ENCODE data around the gene HEMK1.

HEMK1 gene

GRCh38 chr3:50545781-50546180 is 23.5 kb upstream of the HEMK1 start:
- DNase-seq = no peak

- no peak for DNase-seq
Observed at GRCh38 chr3:50549226-50549625, 20.1 kb upstream of the HEMK1 start.

DNA sequence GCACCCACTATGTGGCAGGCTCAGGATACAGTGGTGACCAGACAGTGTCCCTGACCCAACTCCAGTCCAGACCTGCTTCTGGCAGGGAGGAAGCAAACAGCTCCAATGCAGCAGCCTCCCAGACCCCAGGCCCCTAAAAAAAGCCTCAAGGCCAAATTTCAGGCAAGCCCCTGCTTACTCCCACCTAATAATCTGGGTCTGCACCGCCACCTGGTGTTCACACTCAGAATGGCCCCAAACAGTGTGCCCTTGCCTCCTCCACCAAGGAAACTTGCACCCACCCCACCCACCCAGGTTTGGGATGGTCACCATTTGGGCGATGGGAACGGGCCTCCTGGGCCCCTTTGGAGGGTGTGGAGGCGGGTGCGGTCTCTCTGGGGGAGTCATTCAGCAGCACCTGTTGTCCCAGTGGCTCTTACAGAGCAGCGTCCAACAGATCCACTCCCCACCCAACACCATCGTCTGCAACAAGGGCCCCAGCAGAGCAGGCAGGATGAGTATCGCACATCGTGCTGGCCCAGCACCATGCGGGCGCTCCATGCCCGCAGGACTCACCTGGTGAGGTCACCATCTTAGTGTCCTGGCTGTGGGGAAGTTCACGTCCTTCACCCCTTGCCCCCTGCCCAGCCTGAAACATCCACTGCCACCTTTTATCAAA is 19.1 kb upstream of the HEMK1 start:
- DNase-seq = no peak

DNA sequence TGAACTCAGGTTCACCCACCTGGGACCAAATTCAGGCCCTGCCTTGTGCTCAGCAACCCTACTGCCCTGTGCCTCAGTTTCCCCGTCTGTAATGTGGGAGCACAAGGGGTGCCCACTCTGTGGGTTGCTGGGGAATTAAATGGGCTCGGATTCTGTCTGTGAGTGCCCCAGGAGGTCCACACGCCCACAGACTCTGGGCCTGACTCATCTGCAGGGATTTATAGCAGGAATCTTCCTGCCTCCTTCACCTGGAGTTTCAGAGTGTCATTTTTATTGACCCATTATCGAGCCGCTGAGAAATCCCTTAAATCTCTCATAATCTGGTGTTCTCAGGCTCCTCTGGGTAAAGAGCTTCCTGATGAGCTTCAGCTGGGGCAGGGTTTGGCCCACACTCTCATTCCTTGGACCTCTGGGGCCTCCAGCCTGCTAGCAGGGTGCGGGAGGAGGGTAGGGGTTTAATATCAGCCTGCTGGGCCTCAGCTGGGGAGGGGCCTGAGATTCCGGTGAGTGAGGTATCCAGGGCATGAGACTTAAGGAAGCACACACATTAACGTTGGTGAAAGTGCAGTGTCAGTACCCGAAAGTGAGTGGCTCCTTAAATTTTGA is 18.2 kb upstream of the HEMK1 start:
- no peak for DNase-seq

DNA sequence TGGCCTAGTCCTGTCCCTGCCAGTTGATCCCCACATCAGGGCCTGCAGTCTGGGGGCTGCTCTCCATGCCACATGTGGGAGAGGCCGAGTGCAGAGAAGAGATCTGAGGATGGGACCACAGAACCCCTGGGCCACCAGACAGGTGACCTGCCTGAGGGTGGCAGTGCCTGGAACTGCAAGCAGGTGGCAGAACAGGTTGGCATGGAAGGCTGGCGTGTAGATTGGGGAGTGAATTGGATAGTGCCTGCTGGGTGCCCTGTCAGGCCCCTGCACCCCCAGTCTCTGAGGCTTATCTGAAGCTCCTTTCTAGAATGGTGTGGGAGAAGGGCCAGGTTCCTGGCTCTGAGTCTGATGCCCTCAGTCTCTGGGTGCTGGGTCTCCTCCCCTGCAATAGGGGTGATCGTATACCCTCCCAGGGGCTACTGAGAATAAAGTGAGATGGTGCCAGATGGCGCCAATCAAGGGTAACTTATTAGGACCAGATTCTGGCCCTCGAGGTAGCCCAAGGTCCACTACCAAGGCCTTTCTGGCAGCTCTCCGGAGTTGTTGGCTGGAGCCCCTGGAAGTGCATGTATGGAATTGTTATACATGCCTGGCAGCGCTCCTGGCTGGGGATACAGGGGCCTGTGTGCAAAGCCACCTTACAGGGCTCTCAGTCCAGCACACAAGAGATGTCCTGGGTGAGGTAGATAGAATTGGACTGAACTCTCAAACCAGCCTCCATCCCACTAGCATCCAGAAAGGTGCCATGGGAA is 17.5 kb upstream of the HEMK1 start:
- DNase-seq = no peak

GRCh38 chr3:50552598-50552997 is 16.7 kb upstream of the HEMK1 start:
- no peak for DNase-seq

DNA sequence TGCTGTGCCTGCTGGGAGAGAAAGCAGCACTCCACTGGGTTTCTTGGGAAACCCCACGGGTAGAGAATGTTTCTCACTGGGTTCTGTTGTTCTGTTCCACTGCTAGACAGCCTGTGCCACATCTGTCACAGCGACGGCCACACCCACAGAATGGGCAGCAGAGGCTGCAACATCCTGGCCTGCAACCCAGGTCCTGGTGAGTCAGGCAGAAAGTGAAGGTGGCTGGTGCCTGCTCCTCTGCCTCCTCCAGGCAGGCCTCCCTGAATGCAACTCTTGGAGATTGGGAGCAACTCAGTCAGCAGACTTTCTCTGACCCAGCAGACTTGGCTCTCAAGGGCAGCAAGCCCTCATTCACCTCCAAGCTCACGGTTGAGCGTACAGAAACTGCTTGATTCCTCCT is 14.8 kb upstream of the HEMK1 start:
- no peak for DNase-seq

GRCh38 chr3:50557106-50557505 is 12.2 kb upstream of the HEMK1 start:
- no peak for DNase-seq

DNA sequence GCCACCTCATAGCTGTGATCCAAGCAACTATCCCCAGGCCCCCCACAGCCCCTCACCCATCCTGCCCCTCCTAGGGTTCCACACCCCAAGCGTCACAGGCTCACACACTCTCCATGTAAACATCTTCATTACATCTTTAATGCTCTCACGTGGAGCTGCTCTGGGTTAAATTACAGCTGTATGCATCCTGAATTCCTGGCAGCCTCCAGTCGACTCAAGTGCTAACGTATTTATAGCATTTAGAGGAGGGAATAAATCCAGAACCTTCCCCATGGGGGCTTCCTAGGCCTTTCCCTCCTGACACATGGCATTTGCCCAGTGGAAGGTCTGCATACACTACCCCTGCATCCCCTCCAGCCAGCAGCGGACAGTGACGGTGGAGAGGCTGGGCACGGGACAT is 11.4 kb upstream of the HEMK1 start:
- peak; percentile 10 for DNase-seq

DNA sequence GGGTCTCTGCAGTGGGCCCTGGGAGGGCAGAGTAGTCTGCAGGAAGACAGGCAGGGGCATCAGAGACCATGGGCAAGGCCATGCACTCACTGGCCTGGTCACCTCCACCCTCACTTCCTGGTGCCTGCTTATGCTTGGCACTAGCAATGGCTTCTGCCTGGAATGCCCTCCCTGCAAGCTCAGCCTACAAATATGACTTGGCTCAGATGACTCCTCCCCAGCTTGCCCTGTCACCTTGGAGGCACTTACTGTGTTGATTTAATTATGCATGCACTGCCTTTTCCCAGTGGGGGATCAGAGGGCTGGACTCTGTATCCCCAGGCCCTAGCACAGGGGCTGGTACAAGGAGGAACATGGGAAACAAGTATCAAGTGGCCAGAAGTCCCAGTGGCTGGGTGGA is 9.6 kb upstream of the HEMK1 start:
- DNase-seq = no peak

- no peak for DNase-seq
Observed at GRCh38 chr3:50562861-50563260, 6.5 kb upstream of the HEMK1 start.

- no peak for DNase-seq
Observed at GRCh38 chr3:50563867-50564266, 5.5 kb upstream of the HEMK1 start.

DNA sequence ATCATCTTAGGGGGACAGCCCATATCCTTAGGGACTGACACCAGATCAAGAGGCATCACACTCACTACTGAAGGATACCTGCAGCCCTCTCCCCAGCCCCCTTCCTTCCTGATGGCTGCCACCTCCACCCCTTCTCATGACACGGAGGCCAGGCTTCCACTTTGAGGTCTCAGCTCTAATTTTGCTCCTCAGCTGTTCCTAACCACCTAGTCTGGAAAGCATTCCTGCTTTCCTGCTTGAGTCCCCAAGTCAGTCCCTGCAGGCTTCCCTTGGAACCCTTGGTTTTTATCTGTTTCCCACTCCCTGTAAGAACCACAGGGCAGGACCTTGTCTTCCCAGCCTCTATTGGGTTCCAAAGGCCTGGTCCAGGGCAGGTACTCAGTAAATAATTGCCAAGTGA is 5.0 kb upstream of the HEMK1 start:
- no peak for DNase-seq

- DNase-seq = no peak
Observed at GRCh38 chr3:50567011-50567385, 2.3 kb upstream of the HEMK1 start.

GRCh38 chr3:50567386-50568167 is 1.7 kb upstream of the HEMK1 start, which contains the start of gene C3orf18:
C3orf18 (minus strand) TSS chr3:50567747; CDS start chr3:50565699, 2,048 bp downstream.
- DNase-seq = peak; percentile 61

- DNase-seq = no peak
Observed at GRCh38 chr3:50570508-50571279, 1.4 kb downstream of the HEMK1 start.

DNA sequence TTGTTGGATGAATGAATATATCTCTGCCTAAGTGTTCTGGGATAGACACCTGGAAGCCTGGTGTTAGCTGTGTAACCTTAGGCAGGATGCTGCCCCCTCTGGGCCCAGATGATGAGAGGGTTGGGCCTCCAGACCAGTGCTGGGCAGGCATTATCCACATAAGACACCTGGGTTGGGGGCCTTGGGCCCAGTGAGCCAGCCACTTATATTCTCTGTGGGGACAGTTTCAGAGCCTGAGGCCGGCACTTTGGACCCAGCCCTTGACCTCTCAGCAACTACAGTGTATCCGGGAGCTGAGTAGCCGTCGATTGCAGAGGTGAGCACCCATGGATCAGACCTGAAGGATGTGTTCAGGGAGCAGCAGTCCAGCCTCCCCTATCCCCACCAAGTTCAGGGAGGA is 2.2 kb downstream of the HEMK1 start:
- DNase-seq = no peak

- DNase-seq = no peak
Observed at GRCh38 chr3:50572158-50572557, 2.8 kb downstream of the HEMK1 start.

- DNase-seq = no peak
Observed at GRCh38 chr3:50572801-50573371, 3.6 kb downstream of the HEMK1 start.

DNA sequence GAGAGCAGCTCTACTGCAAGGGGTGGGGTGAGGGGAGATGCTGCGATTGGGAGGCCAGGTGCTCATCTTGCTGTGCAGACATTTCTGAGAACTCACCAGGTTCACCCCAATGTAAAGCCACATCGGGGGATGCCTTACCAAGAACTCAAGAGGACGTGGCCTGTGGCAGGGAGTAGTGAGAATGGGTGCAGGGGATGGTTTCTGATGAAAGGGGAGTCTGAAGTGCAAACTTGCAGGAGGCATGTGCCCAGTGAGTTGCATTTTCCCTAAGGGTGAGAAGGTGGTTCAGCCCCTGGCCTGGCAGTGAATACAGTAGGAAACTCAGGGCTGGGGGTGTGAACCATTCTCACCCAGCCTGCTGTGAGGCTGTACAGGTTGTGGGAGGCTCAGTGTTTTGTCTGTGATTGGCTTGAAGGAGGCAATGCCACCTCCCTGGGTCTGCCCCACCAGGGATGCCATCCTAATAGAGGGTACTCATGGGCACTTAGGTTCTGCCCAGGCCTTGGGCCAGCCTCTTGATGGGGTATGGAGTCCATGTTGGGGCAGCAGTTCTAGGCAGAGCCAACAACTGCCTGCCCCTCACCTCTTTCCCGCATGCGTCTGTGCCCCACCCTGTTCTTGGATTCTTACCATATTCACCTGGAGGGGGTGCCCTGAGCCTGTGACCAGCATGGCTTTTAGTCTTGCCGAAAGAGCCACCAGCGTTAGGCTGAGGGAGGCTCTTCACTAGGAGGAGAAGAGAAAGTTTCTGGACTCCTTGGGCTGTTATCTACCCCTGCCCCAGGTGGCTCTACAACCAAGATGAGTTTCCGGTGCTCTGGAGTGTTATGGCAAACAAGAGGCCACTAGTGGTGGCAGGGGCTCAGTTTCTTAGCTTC is 4.5 kb downstream of the HEMK1 start:
- DNase-seq = no peak

DNA sequence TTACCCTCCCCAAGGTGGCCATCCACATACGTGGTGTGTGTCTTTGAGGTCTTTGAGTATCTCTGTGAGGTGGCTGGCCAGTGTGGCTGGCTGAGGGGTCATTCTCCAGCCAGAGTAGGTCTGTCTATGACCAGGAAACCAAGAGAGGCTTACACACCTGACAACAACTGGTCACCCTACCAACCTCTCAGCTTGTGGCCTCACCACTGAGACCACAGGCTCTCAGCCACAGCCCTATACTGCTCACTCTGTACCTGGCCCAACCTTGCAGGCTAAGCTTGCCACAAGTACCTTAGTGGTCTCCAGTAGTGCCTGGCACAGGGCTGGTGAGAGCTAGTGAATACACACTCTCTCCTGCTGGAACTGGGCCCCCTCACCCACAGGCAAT is 5.1 kb downstream of the HEMK1 start:
- DNase-seq = no peak

Data from NCI-H2227 treated with DMSO at 0.1 percent for 48 hours (cell line).